Stimulated activated CD8-positive, alpha-beta memory T cell treated with anti-CD3 and anti-CD28 coated beads, Interleukin-7, amount 100 ng/mL, for 1 hour (primary cell): ENCODE measurements around the gene TP53.
A peak's percentile ranks its signal among the peaks of the same experiment; 100 is the strongest.
"Not testable (repeated sequence)": the region's sequence is repeated elsewhere in the genome, so short reads cannot be mapped to it uniquely, and the experiment has no call there.

ENCODE experiments used
- DNase-seq, 2 donors: peaks; one replicate each; pipeline ENCODE4 v3.0.0-alpha.2; 2020; ENCODE audit warnings: low read depth in 2 of 2

Gene TP53

GRCh38 chr17:7674934-7675333, 12.4 kb downstream of the TP53 start:
- DNase-seq: no peak

GRCh38 chr17:7673239-7673638, 14.1 kb downstream of the TP53 start:
- DNase-seq: no peak

GRCh38 chr17:7668482-7668881, 18.8 kb downstream of the TP53 start:
- no peak for DNase-seq

GRCh38 chr17:7667656-7668406, 19.5 kb downstream of the TP53 start:
- DNase-seq: no peak

GRCh38 chr17:7656958-7657609, 30.2 kb downstream of the TP53 start:
- no peak for DNase-seq

- no peak for DNase-seq
These were observed 31.8 kb downstream of the TP53 start for GRCh38 chr17:7655541-7655840.

- DNase-seq: no peak
These were observed 32.3 kb downstream of the TP53 start for GRCh38 chr17:7654832-7655540.

- no peak for DNase-seq
These were observed 34.6 kb downstream of the TP53 start for GRCh38 chr17:7652388-7653356.

GRCh38 chr17:7651665-7652387, 35.5 kb downstream of the TP53 start:
- no peak for DNase-seq

- no peak for DNase-seq
These were observed 36.1 kb downstream of the TP53 start for GRCh38 chr17:7651097-7651664.

GRCh38 chr17:7650509-7651096, 36.7 kb downstream of the TP53 start, which contains the start of gene ATP1B2:
Gene ATP1B2, plus strand, starts transcription at chr17:7650926. Its CDS starts 593 bp downstream, at chr17:7651519.
- DNase-seq: peak; percentile 49 to 52

- no peak for DNase-seq
These were observed 40.3 kb downstream of the TP53 start for GRCh38 chr17:7647018-7647417.

GRCh38 chr17:7646457-7646856, 40.8 kb downstream of the TP53 start:
- no peak for DNase-seq

GRCh38 chr17:7644775-7645174, 42.5 kb downstream of the TP53 start:
- no peak for DNase-seq

- not testable (repeated sequence) for DNase-seq
These were observed 45.7 kb downstream of the TP53 start for GRCh38 chr17:7641635-7642034.

- no peak for DNase-seq
These were observed 46.5 kb downstream of the TP53 start for GRCh38 chr17:7640783-7641182.

- no peak for DNase-seq
These were observed 51.1 kb downstream of the TP53 start for GRCh38 chr17:7636163-7636562.

GRCh38 chr17:7634384-7634783, 52.9 kb downstream of the TP53 start:
- DNase-seq: no peak

GRCh38 chr17:7633093-7633492, 54.2 kb downstream of the TP53 start:
- no peak for DNase-seq

GRCh38 chr17:7632492-7632894, 54.8 kb downstream of the TP53 start:
- DNase-seq: no peak
